ENCODE results near the gene CNOT4.

DNA sequence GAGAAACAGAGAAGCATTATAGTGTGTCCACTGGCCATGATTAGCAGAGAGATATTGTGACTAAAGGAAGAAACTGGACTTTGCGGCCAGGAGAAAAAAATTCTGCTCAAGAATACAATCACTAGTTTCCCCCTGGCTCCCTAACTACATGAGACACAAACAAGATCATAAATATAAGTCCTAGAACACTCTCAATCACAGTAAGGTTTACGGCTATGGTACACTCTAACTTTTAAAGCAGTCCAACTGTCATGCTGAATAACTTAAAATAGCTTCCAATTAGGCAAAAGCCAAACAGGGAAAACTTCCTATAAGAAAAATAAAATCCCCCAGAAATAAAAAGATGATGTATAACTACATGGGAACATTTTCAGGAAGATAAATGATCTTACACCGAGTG lies 144.2 kb downstream of the CNOT4 start:
- TF ChIP-seq, protein P1, sequence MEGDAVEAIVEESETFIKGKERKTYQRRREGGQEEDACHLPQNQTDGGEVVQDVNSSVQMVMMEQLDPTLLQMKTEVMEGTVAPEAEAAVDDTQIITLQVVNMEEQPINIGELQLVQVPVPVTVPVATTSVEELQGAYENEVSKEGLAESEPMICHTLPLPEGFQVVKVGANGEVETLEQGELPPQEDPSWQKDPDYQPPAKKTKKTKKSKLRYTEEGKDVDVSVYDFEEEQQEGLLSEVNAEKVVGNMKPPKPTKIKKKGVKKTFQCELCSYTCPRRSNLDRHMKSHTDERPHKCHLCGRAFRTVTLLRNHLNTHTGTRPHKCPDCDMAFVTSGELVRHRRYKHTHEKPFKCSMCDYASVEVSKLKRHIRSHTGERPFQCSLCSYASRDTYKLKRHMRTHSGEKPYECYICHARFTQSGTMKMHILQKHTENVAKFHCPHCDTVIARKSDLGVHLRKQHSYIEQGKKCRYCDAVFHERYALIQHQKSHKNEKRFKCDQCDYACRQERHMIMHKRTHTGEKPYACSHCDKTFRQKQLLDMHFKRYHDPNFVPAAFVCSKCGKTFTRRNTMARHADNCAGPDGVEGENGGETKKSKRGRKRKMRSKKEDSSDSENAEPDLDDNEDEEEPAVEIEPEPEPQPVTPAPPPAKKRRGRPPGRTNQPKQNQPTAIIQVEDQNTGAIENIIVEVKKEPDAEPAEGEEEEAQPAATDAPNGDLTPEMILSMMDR (conservative IDR thresholded peaks at IDR 0.05 in 1 of 2, IDR thresholded peaks at IDR 0.05 in 1 of 2; ENCODE audit: low read depth in 1 of 2, low read length in 2 of 2): no peak
- no peak for TF ChIP-seq EZH2 (IDR thresholded peaks at IDR 0.05; ENCODE audit: low read length, missing control alignments)

Data from fibroblast of lung (primary cell).